Mucosa of stomach (tissue), 1 donor: Measurements from ENCODE around the gene XXYLT1.

ENCODE experiments used
- H3K27me3 ChIP-seq: one replicate; pipeline ENCODE4 v1.7.0; 2013; ENCODE audit warnings: mild to moderate bottlenecking, low read length; ENCODE audit not compliant: control insufficient read depth, insufficient read depth
- H3K36me3 ChIP-seq: one replicate; pipeline ENCODE4 v1.7.0; 2013; ENCODE audit warnings: low read length; ENCODE audit not compliant: control insufficient read depth, insufficient read depth
- H3K4me1 ChIP-seq: one replicate; pipeline ENCODE4 v1.7.0; 2013; ENCODE audit warnings: mild to moderate bottlenecking, low read length; ENCODE audit not compliant: control insufficient read depth, insufficient read depth
- H3K4me3 ChIP-seq: one replicate; pipeline ENCODE4 v1.7.0; 2013; ENCODE audit warnings: low read length
- H3K9ac ChIP-seq: one replicate; pipeline ENCODE4 v1.7.0; 2013; ENCODE audit warnings: mild to moderate bottlenecking, low read length, moderate library complexity
- H3K9me3 ChIP-seq: one replicate; pipeline ENCODE4 v1.7.0; 2013; ENCODE audit warnings: mild to moderate bottlenecking, low read length, moderate library complexity; ENCODE audit not compliant: control insufficient read depth
- donor health status: Pancreatic carcinoma.

Gene XXYLT1

GRCh38 chr3:195084746-195085145, 186.2 kb downstream of the XXYLT1 start:
- Histone ChIP-seq H3K4me1 (peaks cover 42% of the 10 kb centered on the region), H3K4me3 (no peak overlapping the region), H3K27me3 (no peaks in the 10 kb centered on the region)

GRCh38 chr3:195083659-195084058, 187.3 kb downstream of the XXYLT1 start:
- no peak overlapping the region for H3K4me3 ChIP-seq
- no peaks in the 10 kb centered on the region for H3K27me3 ChIP-seq
- H3K4me1 ChIP-seq, result peaks cover 45% of the 10 kb centered on the region
- no peaks in the 10 kb centered on the region for H3K36me3 ChIP-seq
- no peaks in the 10 kb centered on the region for H3K9me3 ChIP-seq
- no peak overlapping the region for H3K9ac ChIP-seq

More at GRCh38 chr3:195084746-195085145, 186.2 kb downstream of the XXYLT1 start:
- no peaks in the 10 kb centered on the region for H3K9me3 ChIP-seq
- no peaks in the 10 kb centered on the region for H3K36me3 ChIP-seq
- no peak overlapping the region for H3K9ac ChIP-seq

- Histone ChIP-seq H3K9ac (no peak overlapping the region), H3K4me1 (peaks cover 45% of the 10 kb centered on the region), H3K27me3 (no peaks in the 10 kb centered on the region), H3K9me3 (no peaks in the 10 kb centered on the region), H3K4me3 (no peak overlapping the region), H3K36me3 (no peaks in the 10 kb centered on the region)
These were observed 188.1 kb downstream of the XXYLT1 start for GRCh38 chr3:195082811-195083210.

- Histone ChIP-seq H3K4me3 (no peak overlapping the region), H3K4me1 (peaks cover 33% of the 10 kb centered on the region), H3K9me3 (no peaks in the 10 kb centered on the region)
These were observed 189.6 kb downstream of the XXYLT1 start for GRCh38 chr3:195081242-195081963.

GRCh38 chr3:195080571-195081151, 190.3 kb downstream of the XXYLT1 start:
- Histone ChIP-seq H3K9me3 (no peaks in the 10 kb centered on the region), H3K9ac (no peak overlapping the region), H3K27me3 (no peaks in the 10 kb centered on the region), H3K4me3 (no peak overlapping the region), H3K36me3 (no peaks in the 10 kb centered on the region), H3K4me1 (peaks cover 33% of the 10 kb centered on the region)

More at GRCh38 chr3:195081242-195081963, 189.6 kb downstream of the XXYLT1 start:
- no peak overlapping the region for H3K9ac ChIP-seq
- H3K36me3 ChIP-seq, result no peaks in the 10 kb centered on the region
- no peaks in the 10 kb centered on the region for H3K27me3 ChIP-seq

- Histone ChIP-seq H3K4me3 (no peak overlapping the region), H3K9me3 (no peaks in the 10 kb centered on the region), H3K4me1 (peaks cover 33% of the 10 kb centered on the region), H3K36me3 (no peaks in the 10 kb centered on the region), H3K27me3 (no peaks in the 10 kb centered on the region), H3K9ac (no peak overlapping the region)
These were observed 190.8 kb downstream of the XXYLT1 start for GRCh38 chr3:195080125-195080524.

GRCh38 chr3:195079636-195080035, 191.3 kb downstream of the XXYLT1 start:
- Histone ChIP-seq H3K9ac (no peak overlapping the region), H3K9me3 (no peaks in the 10 kb centered on the region), H3K27me3 (no peaks in the 10 kb centered on the region), H3K4me3 (no peak overlapping the region), H3K4me1 (peaks cover 33% of the 10 kb centered on the region), H3K36me3 (no peaks in the 10 kb centered on the region)

GRCh38 chr3:195078891-195079440, 192.0 kb downstream of the XXYLT1 start:
- no peak overlapping the region for H3K9ac ChIP-seq
- no peaks in the 10 kb centered on the region for H3K36me3 ChIP-seq
- peaks cover 33% of the 10 kb centered on the region for H3K4me1 ChIP-seq
- H3K9me3 ChIP-seq, result no peaks in the 10 kb centered on the region
- H3K4me3 ChIP-seq, result no peak overlapping the region
- H3K27me3 ChIP-seq, result no peaks in the 10 kb centered on the region

- Histone ChIP-seq H3K9me3 (no peaks in the 10 kb centered on the region), H3K9ac (no peak overlapping the region), H3K4me3 (no peak overlapping the region), H3K27me3 (no peaks in the 10 kb centered on the region), H3K4me1 (peaks cover 33% of the 10 kb centered on the region), H3K36me3 (no peaks in the 10 kb centered on the region)
These were observed 193.1 kb downstream of the XXYLT1 start for GRCh38 chr3:195077611-195078540.

GRCh38 chr3:195076981-195077610, 193.9 kb downstream of the XXYLT1 start:
- no peaks in the 10 kb centered on the region for H3K27me3 ChIP-seq
- H3K9me3 ChIP-seq, result no peaks in the 10 kb centered on the region
- H3K4me3 ChIP-seq, result no peak overlapping the region
- no peaks in the 10 kb centered on the region for H3K36me3 ChIP-seq
- no peak overlapping the region for H3K9ac ChIP-seq
- H3K4me1 ChIP-seq, result peaks cover 25% of the 10 kb centered on the region

GRCh38 chr3:195075941-195076875, 194.8 kb downstream of the XXYLT1 start:
- Histone ChIP-seq H3K4me3 (no peak overlapping the region), H3K36me3 (no peaks in the 10 kb centered on the region), H3K4me1 (peaks cover 16% of the 10 kb centered on the region), H3K9me3 (no peaks in the 10 kb centered on the region), H3K9ac (no peak overlapping the region), H3K27me3 (no peaks in the 10 kb centered on the region)
